HL-60/S4 treated with phorbol 12-myristate 13-acetate at 8.2 ng/mL for 4 days and 3 days (cell line): ENCODE data around the gene MARCHF10.

Experiments used
- in situ Hi-C: fragments of 300-500 bp; cut with MboI; formaldehyde crosslinking; loops from 2 replicates; pipeline ENCODE4 v1.15.0; 2022; ENCODE audit warnings: low sequenced_read_pairs

The MARCHF10 gene

DNA sequence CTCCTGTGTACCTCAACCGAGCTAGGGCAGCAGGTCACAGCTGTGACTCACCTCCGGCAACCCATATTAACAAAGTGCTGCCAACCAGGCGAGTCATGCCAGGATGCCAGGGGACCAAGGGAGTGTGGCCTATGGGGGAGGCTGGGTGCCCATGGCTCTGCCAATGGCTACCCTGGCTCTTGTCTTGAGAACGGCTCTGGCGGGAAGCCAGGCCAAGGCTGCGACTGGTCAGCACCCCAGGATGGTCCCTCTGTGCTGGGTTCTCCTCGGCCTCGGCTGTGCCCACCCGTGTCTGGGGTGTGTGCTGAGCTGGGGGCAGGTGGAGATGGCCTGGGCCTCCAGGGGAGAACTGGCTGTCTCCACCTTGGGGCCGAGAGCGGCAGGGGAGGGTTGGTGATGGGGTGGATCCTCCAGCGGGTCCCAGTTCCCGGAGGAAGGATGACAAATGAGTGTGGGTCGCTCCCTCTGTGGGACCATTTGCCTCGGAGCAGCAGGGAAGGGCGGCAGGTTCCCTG is 104.8 kb downstream of the MARCHF10 start:
- in situ Hi-C loops: no loop called here

DNA sequence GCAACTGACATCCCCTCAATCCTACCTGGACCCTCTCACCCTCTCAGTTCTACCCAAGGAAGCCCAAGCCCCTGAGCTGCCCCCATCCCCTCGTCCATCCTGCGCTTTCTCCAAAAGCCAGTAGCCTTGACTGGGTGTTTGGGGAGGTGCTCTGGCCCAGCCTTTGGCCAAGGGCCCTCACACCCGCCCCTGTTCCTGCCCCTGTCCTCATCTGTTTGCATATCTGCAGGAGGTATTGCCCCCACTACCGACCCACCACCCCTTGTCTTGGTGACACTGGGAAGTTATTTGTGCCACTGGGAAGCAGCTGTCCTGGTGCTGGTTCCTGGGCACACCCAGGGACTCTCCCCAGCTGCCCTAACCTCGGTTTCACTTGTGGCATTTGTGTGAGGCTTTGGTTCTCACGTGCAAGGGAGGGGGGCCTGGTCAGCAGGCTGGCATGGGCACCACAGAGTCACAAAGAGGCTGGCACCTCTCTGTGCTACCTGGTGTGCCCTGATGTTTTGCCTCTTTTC is 105.3 kb downstream of the MARCHF10 start:
- in situ Hi-C loops: no loop called here

DNA sequence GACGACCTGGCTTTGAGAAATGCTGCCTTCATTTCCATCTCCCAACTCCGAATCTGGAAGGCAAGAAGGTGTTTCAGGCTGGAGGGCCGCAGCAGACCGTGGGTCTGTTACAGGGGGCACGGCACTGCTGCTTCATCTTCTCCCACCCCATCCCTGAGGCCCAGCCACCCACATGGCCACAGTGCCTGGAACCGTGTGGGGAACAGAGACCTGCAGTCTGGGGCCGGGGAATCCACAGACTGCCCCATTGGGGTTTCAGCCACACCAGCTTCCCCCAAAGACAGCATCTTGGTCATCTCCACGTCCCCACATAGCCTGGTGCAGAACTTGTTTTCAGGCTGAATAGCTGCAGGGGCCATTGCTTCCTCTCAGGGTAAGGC is 106.4 kb downstream of the MARCHF10 start:
- in situ Hi-C loops: no loop called here

DNA sequence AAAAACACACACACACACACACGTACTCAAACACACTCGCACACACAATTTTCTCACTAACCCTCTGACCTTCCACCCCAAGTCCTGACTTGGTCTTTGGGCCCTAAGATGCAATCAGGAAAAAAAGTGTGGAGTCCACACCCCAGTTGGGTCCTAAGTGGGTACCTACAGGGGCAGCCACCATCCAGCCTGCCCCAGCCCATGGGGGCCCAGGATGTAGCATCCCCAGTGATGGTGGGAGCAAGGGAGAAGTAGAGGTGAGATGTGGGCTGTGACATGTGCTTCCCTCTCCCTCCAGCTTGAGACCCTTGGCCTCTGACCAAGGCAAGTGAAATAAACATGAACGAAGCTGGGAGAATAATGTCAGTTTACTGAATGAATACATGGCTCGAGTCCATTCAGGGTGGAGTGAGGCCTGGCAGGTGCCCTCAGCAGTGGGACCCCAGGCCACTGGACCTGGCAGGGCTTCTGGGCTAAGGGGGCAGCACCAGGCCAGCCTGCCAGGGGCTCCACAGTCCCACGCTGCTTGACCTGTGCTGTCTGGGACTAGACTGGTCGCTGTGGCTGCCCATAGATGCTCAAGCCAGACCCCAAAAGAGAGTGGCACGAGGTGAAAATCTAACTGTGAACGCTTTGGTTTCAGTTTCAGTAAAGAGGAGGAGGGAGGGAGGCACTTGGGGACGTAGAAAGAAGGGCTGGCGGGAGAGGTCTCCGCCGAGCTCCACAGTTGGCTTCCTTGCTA is 107.0 kb downstream of the MARCHF10 start:
- in situ Hi-C loops: no loop called here

DNA sequence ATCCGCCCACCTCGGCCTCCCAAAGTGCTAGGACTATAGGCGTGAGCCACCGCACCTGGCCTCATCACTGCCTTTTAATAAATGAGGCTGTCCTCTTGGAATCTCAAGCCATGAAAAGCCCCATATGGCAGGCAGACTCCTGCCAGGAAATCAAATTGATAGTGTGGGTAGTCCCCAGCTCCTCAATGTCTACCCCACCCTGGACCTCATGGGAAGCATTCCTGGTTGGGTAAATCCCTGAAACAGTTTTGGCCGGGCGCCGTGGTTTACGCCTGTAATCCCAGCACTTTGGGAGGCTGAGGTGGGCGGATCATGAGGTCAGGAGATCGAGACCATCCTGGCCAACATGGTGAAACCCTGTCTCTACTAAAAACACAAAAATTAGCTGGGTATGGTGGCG is 109.7 kb downstream of the MARCHF10 start:
- in situ Hi-C loops: loop anchor here (25.0 kb wide), 1 partner anchor 714 kb away; no protein-coding TSS in a partner anchor

DNA sequence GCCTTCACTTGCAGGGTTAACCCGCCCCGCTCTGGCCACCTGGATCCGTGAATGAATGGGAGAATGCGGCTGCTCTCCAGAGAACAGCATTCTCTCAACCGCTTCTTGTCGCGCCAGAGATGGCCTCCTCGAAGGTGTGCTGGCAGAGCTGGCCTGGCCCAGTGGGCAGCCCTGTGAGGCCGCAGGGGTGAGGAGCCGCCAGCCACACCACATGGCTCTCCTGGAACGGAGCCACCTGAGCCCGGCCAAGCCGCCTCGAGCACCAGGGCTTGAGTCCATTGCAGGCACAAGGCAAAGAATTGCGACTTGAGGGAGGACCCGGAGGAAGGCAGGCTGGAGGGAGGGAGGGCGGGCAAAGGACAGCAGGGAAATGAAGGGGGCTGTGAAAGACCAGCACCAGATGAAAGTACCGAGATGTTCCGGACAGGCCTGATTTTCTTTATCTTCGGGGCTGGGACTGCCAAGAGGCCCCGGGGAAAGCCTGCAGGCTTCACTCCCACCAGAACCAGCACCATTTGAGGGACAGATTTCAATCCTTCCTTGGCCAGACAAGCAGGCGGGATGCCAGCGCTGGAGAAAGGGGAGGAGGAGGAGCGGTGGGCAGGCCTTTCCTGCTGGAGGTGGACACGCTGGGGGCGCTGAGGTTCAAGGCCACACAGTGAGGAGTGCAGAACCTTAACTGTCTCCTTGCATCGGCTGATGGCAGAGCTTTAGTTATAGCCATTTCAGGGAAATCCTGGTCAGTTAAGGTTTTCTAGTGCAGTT is 111.2 kb downstream of the MARCHF10 start:
- in situ Hi-C loops: loop anchor here (25.0 kb wide), 1 partner anchor 715 kb away; no protein-coding TSS in a partner anchor

DNA sequence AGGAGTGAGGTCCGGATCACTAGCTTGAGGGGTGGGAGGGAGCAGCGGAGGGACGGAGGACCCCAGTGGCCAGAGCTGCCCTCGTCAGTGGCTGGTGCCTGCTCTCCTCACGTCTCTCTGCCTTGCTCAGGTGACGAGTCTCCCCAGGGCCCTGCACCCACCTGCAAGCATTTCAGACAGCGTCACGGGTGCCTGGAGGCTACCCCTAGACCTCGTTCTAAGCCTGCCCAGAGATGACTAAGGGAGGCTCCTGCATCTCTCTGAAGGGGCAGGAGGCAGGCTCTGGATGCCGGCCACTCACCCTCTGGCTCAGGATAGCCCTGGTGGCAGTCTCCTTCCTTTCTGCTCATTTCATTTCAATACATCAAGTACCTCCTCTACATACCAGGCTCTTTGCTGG is 111.9 kb downstream of the MARCHF10 start:
- in situ Hi-C loops: loop anchor here (25.0 kb wide), 1 partner anchor 716 kb away; no protein-coding TSS in a partner anchor

DNA sequence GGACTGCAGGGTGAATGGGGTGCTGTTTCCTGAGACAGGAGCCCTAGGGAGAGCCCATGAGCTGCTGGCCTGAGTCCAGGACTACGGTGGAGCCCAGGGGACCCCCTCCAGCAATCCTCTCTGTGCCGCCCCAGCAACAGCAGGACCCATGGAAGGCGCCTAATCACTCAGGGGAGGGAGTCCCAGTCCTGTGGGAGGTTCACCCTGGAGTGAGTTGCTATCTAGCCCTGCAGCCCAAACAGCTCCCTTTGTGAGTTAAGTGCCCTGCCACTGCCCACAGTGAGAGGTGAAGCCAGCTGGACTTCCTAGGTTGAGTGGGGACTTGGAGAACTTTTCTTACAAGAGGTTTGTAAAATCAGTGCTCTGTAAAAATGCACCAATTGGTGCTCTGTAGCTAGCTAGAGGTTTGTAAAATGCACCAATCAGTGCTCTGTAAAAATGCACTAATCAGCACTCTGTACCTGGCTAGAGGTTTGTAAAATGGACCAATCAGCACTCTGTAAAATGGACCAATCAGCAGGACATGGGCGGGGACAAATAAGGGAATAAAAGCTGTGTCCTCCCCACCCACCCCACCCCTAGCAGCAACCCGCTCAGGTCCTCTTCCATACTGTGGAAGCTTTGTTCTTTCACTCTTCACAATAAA is 112.9 kb downstream of the MARCHF10 start:
- in situ Hi-C loops: loop anchor here (25.0 kb wide), 1 partner anchor 717 kb away; no protein-coding TSS in a partner anchor

DNA sequence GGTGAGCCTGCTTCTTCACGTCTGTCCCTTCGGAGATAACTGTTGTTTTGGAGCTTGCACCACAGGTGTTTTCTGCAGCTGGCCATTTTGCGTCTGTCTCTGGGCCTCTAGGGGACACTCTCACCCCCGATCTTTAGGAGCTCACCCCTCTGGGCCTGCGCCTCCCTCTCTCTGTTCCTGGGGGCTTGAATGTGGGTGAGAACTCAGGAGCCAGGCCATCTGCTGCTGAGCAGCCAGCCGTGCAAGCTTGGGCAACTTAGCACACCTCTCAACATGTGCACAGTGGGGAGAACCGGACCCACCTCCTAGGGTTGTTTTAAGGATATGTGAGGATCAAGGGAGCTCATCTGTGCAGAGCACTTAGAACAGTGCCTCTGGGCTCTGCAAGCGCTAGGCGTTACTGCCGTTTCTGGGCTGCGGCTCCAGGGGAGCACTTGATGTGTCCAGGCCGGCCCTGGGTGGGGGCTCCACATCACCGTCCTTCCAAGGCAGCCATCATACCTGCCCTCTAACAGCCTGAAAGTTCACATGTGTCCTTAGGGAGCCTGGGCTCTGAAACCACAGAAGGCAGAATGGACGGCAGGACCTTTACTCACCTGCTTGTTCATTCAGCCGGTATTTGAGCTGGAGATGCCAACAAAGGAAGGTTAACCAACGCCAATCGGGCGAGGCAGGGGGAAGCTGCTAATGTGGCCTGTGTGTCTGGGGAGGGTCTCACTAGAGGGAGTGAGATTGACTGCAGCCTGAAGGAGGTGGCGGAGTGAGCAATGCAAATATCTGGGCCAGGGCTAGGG is 114.3 kb downstream of the MARCHF10 start:
- in situ Hi-C loops: loop anchor here (25.0 kb wide), 1 partner anchor 718 kb away; no protein-coding TSS in a partner anchor

DNA sequence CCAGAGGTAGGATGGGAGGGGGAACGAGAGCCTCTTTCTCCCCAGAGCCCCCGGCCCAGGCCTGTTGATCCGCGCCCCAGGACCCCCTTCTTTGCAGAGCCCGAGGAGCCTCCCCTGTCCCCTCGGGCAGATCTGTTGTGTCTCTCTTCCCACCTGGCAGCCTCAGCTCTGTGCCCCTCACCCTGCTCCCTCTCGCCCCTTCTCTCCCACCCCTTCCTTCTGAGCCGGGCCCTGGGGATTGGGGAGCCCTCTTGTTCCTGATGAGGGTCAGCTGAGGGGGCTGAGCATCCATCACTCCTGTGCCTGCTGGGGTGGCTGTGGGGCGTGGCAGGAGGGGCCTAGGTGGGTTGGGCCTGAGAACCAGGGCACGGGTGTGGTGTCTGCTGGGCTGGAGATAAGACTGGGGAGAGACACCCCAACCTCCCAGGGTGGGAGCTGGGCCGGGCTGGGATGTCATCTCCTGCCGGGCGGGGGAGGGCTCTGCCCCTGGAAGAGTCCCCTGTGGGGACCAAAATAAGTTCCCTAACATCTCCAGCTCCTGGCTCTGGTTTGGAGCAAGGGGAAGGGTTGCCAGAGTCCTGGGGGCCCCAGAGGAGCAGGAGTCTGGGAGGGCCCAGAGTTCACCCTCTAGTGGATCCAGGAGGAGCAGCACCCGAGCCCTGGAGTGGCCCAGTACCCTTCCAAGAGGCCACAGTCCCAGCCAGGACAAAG is 115.2 kb downstream of the MARCHF10 start:
- in situ Hi-C loops: loop anchor here (25.0 kb wide), 1 partner anchor 719 kb away; no protein-coding TSS in a partner anchor

DNA sequence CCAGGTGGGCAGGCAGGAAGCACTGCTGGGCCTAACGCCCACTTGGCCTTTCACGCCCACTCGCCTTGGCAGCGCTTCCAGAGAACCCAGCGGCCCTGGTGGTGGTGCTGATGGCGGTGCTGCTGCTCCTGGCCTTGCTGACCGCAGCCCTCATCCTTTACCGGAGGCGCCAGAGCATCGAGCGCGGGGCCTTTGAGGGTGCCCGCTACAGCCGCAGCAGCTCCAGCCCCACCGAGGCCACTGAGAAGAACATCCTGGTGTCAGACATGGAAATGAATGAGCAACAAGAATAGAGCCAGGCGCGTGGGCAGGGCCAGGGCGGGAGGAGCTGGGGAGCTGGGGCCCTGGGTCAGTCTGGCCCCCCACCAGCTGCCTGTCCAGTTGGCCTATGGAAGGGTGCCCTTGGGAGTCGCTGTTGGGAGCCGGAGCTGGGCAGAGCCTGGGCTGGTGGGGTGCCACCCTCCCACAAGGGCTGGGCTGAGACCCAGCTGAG is 115.9 kb downstream of the MARCHF10 start:
- in situ Hi-C loops: loop anchor here (25.0 kb wide), 1 partner anchor 720 kb away; no protein-coding TSS in a partner anchor

DNA sequence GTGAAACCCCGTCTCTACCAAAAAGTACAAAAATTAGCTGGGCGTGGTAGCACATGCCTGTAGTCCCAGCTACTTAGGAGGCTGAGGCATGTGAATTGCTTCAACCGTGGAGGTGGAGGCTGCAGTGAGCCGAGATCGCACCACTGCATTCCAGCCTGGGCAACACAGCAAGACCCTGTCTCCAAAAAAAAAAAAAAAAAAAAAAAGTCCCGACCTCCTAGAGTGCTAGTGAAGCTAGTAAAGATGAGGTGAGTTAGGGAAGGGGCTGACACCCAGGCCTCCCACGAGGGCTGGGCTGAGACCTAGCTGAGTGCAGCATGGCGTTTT is 116.6 kb downstream of the MARCHF10 start:
- in situ Hi-C loops: loop anchor here (25.0 kb wide), 1 partner anchor 721 kb away; no protein-coding TSS in a partner anchor

DNA sequence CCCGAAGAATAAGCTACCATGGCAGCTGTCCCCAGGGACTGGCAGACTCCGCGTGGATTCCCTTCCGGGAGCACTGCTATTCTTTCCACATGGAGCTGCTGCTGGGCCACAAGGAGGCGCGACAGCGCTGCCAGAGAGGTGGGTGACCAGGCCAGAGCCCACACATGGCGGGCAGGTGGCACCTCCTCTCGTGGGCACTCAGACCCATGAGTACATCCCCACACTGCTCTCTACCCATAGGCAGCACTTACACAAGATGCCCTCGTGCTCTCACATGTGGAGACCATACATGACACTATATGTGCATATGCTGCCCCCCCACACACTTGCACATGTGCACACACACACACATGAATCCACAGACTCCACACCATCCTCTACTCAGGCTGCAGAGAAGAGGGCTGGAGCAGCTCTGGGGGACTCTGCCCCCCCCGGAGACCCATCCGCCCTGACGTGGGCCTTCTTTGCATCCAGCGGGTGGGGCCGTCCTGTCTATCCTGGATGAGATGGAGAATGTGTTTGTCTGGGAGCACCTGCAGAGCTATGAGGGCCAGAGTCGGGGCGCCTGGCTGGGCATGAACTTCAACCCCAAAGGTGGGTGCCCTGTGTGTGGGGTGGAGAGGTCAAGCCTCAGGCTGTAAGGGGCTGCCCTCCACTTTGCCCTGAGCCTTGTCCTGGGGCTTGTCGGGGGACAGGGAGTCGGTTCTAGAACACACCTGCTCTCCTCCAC is 117.8 kb downstream of the MARCHF10 start:
- in situ Hi-C loops: loop anchor here (25.0 kb wide), 1 partner anchor 722 kb away; no protein-coding TSS in a partner anchor

DNA sequence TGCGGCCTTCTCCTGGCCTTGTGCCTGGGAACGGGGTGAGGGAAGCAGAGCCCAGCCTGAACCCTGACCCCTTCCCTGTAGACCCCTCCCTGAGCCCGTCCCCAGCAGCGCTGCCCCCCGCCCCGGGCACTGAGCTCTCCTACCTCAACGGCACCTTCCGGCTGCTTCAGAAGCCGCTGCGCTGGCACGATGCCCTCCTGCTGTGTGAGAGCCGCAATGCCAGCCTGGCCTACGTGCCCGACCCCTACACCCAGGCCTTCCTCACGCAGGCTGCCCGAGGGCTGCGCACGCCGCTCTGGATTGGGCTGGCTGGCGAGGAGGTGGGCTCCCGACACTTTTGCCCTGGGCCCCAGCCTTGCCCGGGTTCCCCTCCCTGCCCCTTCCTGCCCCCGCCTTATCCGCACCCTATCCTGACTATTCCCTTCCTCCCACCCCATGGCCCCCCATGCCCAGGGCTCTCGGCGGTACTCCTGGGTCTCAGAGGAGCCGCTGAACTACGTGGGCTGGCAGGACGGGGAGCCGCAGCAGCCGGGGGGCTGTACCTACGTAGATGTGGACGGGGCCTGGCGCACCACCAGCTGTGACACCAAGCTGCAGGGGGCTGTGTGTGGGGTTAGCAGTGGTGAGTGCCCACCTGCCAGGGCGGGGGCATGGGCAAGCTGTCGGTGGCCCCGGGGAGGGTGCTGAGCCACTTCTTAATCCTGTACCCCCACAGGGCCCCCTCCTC is 118.5 kb downstream of the MARCHF10 start:
- in situ Hi-C loops: loop anchor here (25.0 kb wide), 1 partner anchor 723 kb away; no protein-coding TSS in a partner anchor

DNA sequence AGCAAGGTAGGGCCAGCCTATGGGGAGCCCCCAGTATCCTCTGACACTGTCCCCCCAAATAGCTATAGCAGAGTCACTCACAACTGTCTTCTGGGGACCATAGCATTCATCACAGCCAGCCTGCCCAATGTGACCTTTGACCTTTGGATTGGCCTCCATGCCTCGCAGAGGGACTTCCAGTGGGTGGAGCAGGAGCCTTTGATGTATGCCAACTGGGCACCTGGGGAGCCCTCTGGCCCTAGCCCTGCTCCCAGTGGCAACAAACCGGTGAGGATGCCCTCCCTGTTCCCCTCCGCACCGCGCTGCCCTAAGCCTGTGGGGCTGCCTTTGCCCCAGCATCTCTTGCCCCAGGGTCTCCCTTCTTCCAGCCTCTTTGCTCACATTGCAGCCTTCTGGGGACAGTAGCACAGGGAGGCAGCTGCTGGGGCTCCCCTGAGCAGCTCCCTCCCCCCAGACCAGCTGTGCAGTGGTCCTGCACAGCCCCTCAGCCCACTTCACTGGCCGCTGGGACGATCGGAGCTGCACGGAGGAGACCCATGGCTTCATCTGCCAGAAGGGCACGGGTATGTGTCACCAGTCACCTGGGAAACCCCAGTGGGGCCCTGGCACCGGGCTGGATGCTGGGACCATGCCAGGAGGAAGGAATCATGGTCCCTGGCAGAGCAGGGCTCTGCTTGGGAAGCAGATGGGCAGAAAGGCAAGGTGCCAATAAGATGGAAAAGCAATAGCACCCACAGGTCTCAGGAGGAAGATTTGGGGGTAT is 119.5 kb downstream of the MARCHF10 start:
- in situ Hi-C loops: loop anchor here (25.0 kb wide), 1 partner anchor 724 kb away; no protein-coding TSS in a partner anchor

DNA sequence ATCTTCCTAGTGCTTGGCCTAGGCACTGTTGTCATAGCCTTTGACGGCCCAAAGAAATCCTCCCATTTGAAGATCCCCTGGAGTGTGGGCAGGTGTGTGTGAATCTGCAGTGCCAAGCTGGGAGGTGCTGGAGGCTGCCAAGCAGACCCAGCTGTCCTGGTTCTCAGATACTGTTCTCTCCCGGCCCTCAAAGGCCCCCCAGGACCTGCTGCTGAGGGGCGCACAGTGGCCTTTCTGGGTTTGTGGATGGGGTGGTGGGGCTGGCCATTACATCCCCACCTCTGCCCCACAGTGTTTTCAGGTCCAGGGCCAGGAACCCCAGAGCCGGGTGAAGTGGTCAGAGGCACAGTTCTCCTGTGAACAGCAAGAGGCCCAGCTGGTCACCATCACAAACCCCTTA is 120.1 kb downstream of the MARCHF10 start:
- in situ Hi-C loops: loop anchor here (25.0 kb wide), 1 partner anchor 724 kb away; no protein-coding TSS in a partner anchor

DNA sequence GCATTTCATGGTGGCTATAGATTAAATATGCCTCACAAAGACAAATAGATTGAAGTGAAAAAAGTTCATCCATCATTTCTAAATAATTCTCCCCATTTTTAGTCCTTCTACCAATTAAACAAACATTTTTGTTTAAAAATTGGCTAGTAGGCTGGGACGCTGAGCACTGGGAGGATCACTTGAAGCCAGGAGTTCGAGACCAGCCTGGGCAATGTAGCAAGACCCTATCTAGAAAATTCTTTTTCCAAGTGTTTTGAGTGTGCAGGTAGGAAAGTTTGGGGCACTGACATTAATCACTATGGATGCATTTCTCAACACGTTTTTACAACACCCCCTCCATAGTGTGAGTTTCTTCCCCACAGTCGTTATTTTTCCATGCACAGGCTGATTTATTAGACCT is 123.9 kb downstream of the MARCHF10 start:
- in situ Hi-C loops: loop anchor here (25.0 kb wide), 1 partner anchor 728 kb away; no protein-coding TSS in a partner anchor
